ENCODE data around the gene LMF1.

- TF ChIP-seq CTCF (IDR thresholded peaks at IDR 0.05), result no peak
- no peak for TF ChIP-seq POLR2A (IDR thresholded peaks at IDR 0.05)
Observed at GRCh38 chr16:1007284-1007850, 36.6 kb upstream of the LMF1 start.
